Effector memory CD8-positive, alpha-beta T cell (primary cell): ENCODE measurements around the gene TMEM214.
A peak's percentile ranks its signal among the peaks of the same experiment; 100 is the strongest.

Experiments used
- ATAC-seq: fragments of 150-1000 bp; cut with Tn5 transposase; replicated peaks from 2 replicates; pipeline ENCODE4 v1.10.0; 2021; ENCODE audit warnings: mild to moderate bottlenecking, moderate library complexity
- DNase-seq, 3 experiments: peaks; one replicate each; pipeline ENCODE4 v3.0.0; 2021
- H3K27ac Mint-ChIP-seq, 2 donors: one replicate each; pipeline ENCODE4 v1.8.0; 2022; ENCODE audit warnings: mild to moderate bottlenecking in 2 of 2, mixed read lengths in 2 of 2, moderate library complexity in 2 of 2
- H3K27me3 Mint-ChIP-seq, 2 donors: one replicate each; pipeline ENCODE4 v1.8.0; 2022; ENCODE audit warnings: mixed read lengths in 2 of 2
- H3K36me3 Mint-ChIP-seq: one replicate; pipeline ENCODE4 v1.8.0; 2022; ENCODE audit warnings: mild to moderate bottlenecking, moderate library complexity, mixed read lengths; ENCODE audit not compliant: insufficient read depth
- H3K4me1 Mint-ChIP-seq, 2 donors: one replicate each; pipeline ENCODE4 v1.8.0; 2022; ENCODE audit warnings: low read depth in 2 of 2, mixed read lengths in 2 of 2
- H3K4me3 Mint-ChIP-seq, 2 donors: one replicate each; pipeline ENCODE4 v1.8.0; 2022; ENCODE audit warnings: mild to moderate bottlenecking in 2 of 2, mixed read lengths in 2 of 2, moderate library complexity in 2 of 2
- H3K9me3 Mint-ChIP-seq, 2 donors: one replicate each; pipeline ENCODE4 v1.8.0; 2022; ENCODE audit warnings: mixed read lengths in 2 of 2
- total RNA-seq, 9 experiments: gene quantifications; one replicate each; lab custom pipeline; 2026; lab: John Stamatoyannopoulos, UW

The TMEM214 gene, protein sequence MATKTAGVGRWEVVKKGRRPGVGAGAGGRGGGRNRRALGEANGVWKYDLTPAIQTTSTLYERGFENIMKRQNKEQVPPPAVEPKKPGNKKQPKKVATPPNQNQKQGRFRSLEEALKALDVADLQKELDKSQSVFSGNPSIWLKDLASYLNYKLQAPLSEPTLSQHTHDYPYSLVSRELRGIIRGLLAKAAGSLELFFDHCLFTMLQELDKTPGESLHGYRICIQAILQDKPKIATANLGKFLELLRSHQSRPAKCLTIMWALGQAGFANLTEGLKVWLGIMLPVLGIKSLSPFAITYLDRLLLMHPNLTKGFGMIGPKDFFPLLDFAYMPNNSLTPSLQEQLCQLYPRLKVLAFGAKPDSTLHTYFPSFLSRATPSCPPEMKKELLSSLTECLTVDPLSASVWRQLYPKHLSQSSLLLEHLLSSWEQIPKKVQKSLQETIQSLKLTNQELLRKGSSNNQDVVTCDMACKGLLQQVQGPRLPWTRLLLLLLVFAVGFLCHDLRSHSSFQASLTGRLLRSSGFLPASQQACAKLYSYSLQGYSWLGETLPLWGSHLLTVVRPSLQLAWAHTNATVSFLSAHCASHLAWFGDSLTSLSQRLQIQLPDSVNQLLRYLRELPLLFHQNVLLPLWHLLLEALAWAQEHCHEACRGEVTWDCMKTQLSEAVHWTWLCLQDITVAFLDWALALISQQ
- total RNA-seq: 38.3 to 67.3 (median 44.4) reads per million in 9 experiments

GRCh38 chr2:27032495-27033252 lies at the start of gene TMEM214:
Gene TMEM214 (plus strand): TSS chr2:27032965. CDS start chr2:27033016, 51 bp downstream.
- H3K4me3 Mint-ChIP-seq: peak within 1 kb of the TSS; percentile 93 to 94
- ATAC-seq: peak; percentile 97
- peaks cover 12% of the 10 kb centered on the region for H3K36me3 Mint-ChIP-seq
- H3K27ac Mint-ChIP-seq: peak within 1 kb of the TSS; percentile 91 to 96
- no peaks in the 10 kb centered on the region for H3K9me3 Mint-ChIP-seq
- peaks cover 31 to 39% of the 10 kb centered on the region in 2 donors for H3K4me1 Mint-ChIP-seq
- peak; percentile 62 to 68 (median 63) for DNase-seq
- no peaks in the 10 kb centered on the region for H3K27me3 Mint-ChIP-seq

- Mint-ChIP-seq H3K36me3 (peaks cover 3% of the 10 kb centered on the region), H3K4me1 (peaks cover 0 to 3% of the 10 kb centered on the region in 2 donors), H3K9me3 (no peaks in the 10 kb centered on the region), H3K27me3 (peaks cover 0 to 7% of the 10 kb centered on the region in 2 donors), H3K4me3 (no peak overlapping the region), H3K27ac (no peak overlapping the region)
- DNase-seq (no peak), ATAC-seq (no peak)
Measured at GRCh38 chr2:26983746-26984145, 49.0 kb upstream of the TMEM214 start.

GRCh38 chr2:26985807-26986206 lies 47.0 kb upstream of the TMEM214 start:
- ATAC-seq: no peak
- Mint-ChIP-seq H3K36me3 (peaks cover 3% of the 10 kb centered on the region), H3K4me1 (peaks cover 0 to 1% of the 10 kb centered on the region in 2 donors), H3K27me3 (no peaks in the 10 kb centered on the region), H3K27ac (no peak overlapping the region), H3K4me3 (no peak overlapping the region), H3K9me3 (no peaks in the 10 kb centered on the region)
- no peak for DNase-seq

GRCh38 chr2:26986576-26986975 lies 46.2 kb upstream of the TMEM214 start:
- no peaks in the 10 kb centered on the region for H3K36me3 Mint-ChIP-seq
- no peak overlapping the region for H3K27ac Mint-ChIP-seq
- no peak for DNase-seq
- no peaks in the 10 kb centered on the region for H3K9me3 Mint-ChIP-seq
- no peaks in the 10 kb centered on the region for H3K4me1 Mint-ChIP-seq
- no peak overlapping the region for H3K4me3 Mint-ChIP-seq
- ATAC-seq: no peak
- no peaks in the 10 kb centered on the region for H3K27me3 Mint-ChIP-seq

DNA sequence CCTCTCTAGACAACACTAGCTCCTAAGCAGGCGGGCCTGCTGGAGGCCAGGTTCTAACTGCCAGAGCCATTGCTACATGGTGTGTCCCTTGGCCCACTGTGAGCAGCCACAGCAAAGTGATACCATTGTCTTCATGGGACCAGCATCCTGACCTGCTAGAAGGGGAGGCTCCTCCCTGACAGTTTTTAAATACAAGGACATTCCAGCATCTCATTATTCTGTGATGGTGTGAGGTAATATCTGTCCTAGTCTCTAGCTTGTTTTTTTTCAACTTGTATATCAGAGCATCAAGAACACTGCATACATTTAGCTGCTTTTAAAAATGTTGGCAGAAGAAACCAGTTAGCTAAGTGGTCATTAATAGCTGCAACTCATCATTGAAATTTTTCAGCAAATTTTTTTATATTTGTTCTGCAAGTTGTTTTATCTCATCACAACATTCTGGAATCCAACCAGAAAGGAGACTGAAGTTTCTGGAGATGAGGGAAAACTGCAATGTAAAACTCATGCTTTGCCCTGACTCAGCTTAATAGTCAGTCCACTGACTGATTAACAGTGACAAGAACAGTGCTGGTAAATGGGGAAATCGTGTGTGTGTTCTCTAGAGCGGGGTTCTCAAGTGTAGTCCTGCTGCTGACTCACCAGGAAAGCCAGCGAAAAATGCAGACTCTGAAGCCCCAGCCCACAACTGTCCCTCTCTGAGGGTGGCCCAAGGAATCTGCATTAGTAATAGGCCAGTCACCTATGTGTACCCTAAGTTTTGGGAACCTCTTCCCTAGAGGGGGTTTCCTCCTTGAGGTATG lies 44.5 kb upstream of the TMEM214 start:
- no peaks in the 10 kb centered on the region for H3K4me1 Mint-ChIP-seq
- no peak overlapping the region for H3K4me3 Mint-ChIP-seq
- no peaks in the 10 kb centered on the region for H3K9me3 Mint-ChIP-seq
- H3K36me3 Mint-ChIP-seq: no peaks in the 10 kb centered on the region
- DNase-seq (no peak), ATAC-seq (no peak)
- no peak overlapping the region for H3K27ac Mint-ChIP-seq
- H3K27me3 Mint-ChIP-seq: no peaks in the 10 kb centered on the region

- DNase-seq: no peak
- H3K36me3 Mint-ChIP-seq: no peaks in the 10 kb centered on the region
- H3K27me3 Mint-ChIP-seq: no peaks in the 10 kb centered on the region
- H3K4me1 Mint-ChIP-seq: no peaks in the 10 kb centered on the region
- H3K4me3 Mint-ChIP-seq: no peak overlapping the region
- no peak for ATAC-seq
- no peak overlapping the region for H3K27ac Mint-ChIP-seq
- no peaks in the 10 kb centered on the region for H3K9me3 Mint-ChIP-seq
Measured at GRCh38 chr2:26989156-26989555, 43.6 kb upstream of the TMEM214 start.

DNA sequence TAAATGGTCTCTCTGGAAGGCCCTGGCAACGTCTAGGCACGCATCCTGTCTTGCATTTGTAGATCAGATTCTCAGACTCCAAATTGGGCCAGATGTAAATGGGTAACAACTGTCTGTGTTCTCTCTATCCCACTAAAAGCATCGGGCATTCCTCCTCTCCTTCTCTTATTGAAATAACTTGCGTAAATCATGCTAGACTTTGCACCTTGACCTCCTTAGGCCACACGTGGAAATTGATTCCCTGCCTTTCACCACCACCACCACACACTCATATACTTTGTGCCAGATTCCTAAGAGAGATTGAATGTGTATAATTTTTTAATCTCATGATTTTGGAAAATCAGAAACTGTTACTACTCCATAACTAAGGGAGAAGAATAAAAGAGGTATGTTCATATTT lies 41.0 kb upstream of the TMEM214 start:
- H3K36me3 Mint-ChIP-seq: no peaks in the 10 kb centered on the region
- no peaks in the 10 kb centered on the region for H3K9me3 Mint-ChIP-seq
- no peak overlapping the region for H3K4me3 Mint-ChIP-seq
- ATAC-seq: no peak
- no peak for DNase-seq
- H3K4me1 Mint-ChIP-seq: no peaks in the 10 kb centered on the region
- no peaks in the 10 kb centered on the region for H3K27me3 Mint-ChIP-seq
- no peak overlapping the region for H3K27ac Mint-ChIP-seq

DNA sequence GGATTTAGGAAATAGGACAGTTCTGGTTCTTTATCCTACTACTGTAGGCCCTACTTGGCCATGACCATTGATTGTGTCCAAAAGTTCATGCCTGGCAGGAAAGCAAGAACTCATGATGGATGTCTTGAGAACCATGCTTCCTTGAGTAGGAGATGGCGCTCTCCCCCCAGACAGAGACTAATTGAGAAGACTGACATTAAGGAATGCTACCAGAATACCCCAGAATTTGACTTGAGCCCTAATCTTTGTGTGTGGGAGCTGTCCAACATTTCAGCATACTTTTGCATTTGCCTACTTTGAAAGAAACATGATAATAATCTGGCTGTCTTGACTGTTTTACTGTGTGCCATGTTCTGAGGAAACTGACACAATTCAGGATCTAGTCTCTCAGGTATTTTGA lies 39.0 kb upstream of the TMEM214 start:
- Mint-ChIP-seq H3K27me3 (peaks cover under 1 to 11% of the 10 kb centered on the region in 2 donors), H3K27ac (no peak overlapping the region), H3K4me1 (no peaks in the 10 kb centered on the region), H3K4me3 (no peak overlapping the region), H3K9me3 (no peaks in the 10 kb centered on the region), H3K36me3 (no peaks in the 10 kb centered on the region)
- ATAC-seq (no peak), DNase-seq (no peak)

GRCh38 chr2:26994983-26995382 lies 37.8 kb upstream of the TMEM214 start:
- Mint-ChIP-seq H3K27ac (no peak overlapping the region), H3K4me3 (no peak overlapping the region), H3K36me3 (no peaks in the 10 kb centered on the region), H3K4me1 (no peaks in the 10 kb centered on the region), H3K9me3 (no peaks in the 10 kb centered on the region), H3K27me3 (peaks cover 7 to 18% of the 10 kb centered on the region in 2 donors)
- ATAC-seq (no peak), DNase-seq (no peak)

- DNase-seq (no peak), ATAC-seq (no peak)
- H3K27ac Mint-ChIP-seq: no peak overlapping the region
- H3K27me3 Mint-ChIP-seq: peaks cover 7 to 18% of the 10 kb centered on the region in 2 donors
- no peaks in the 10 kb centered on the region for H3K36me3 Mint-ChIP-seq
- H3K4me3 Mint-ChIP-seq: no peak overlapping the region
- no peaks in the 10 kb centered on the region for H3K4me1 Mint-ChIP-seq
- no peaks in the 10 kb centered on the region for H3K9me3 Mint-ChIP-seq
Measured at GRCh38 chr2:26997394-26997793, 35.4 kb upstream of the TMEM214 start.

GRCh38 chr2:26998323-26998722 lies 34.4 kb upstream of the TMEM214 start:
- Mint-ChIP-seq H3K36me3 (no peaks in the 10 kb centered on the region), H3K4me1 (no peaks in the 10 kb centered on the region), H3K9me3 (no peaks in the 10 kb centered on the region), H3K27ac (no peak overlapping the region), H3K4me3 (no peak overlapping the region), H3K27me3 (peaks cover 7 to 23% of the 10 kb centered on the region in 2 donors)
- DNase-seq: no peak
- ATAC-seq: no peak

DNA sequence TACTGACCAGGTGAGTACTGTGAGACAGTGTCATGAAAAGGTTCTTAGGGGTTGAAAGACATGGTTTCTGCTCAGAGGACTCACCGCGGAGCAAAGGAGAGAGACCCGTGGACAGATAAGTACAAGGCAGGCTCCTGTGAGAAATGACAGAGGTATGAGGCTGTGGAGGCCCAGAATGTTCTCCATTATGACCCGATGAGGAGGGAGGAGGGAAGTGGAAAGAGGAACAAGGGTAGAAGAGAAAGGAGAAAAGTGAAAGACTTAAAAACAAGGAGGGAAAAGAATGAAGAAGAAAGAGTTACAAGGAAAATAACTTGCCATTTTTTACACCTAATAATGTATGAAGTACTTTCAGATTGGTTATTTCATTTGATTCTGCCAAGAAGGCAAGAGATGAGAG lies 32.5 kb upstream of the TMEM214 start:
- no peak for DNase-seq
- Mint-ChIP-seq H3K27ac (no peak overlapping the region), H3K4me3 (no peak overlapping the region), H3K9me3 (no peaks in the 10 kb centered on the region), H3K4me1 (no peaks in the 10 kb centered on the region), H3K36me3 (no peaks in the 10 kb centered on the region), H3K27me3 (peaks cover 15 to 32% of the 10 kb centered on the region in 2 donors)
- no peak for ATAC-seq

DNA sequence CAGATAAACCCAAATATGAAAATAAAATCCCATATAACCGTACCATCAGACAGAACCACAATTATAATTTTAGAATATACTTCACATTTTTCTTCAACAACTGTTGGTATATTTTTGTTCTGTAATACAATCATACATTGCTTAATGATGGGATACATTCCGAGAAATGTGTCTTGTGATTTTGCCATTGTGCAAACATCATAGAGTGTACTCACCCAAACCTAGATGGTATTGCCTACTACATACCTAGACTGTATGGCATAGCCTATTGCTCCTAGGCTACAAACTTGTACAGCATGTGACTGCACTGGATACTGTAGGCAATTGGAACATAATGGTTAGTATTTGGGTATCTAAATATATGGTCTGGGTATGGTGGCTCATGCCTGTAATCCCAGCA lies 31.8 kb upstream of the TMEM214 start:
- peaks cover 20 to 32% of the 10 kb centered on the region in 2 donors for H3K27me3 Mint-ChIP-seq
- H3K27ac Mint-ChIP-seq: no peak overlapping the region
- H3K4me1 Mint-ChIP-seq: no peaks in the 10 kb centered on the region
- ATAC-seq (no peak), DNase-seq (no peak)
- H3K4me3 Mint-ChIP-seq: no peak overlapping the region
- no peaks in the 10 kb centered on the region for H3K36me3 Mint-ChIP-seq
- H3K9me3 Mint-ChIP-seq: no peaks in the 10 kb centered on the region
